Astrocyte (in vitro differentiated cells and primary cell): ENCODE data around the gene TTLL5.

Experiments
- CTCF ChIP-seq: IDR thresholded peaks from 2 replicates; pipeline ENCODE4 v1.5.1; 2011; ENCODE audit warnings: low read depth, mild to moderate bottlenecking, inconsistent platforms, low read length, moderate library complexity; ENCODE audit not compliant: insufficient read depth
- EZH2 ChIP-seq: IDR thresholded peaks from 2 replicates; pipeline ENCODE4 v1.6.1; 2012; ENCODE audit warnings: mild to moderate bottlenecking, low read length, inconsistent platforms; ENCODE audit not compliant: insufficient read depth

GRCh38 chr14:75877292-75877691 is 216.2 kb downstream of the TTLL5 start:
- no peak for TF ChIP-seq CTCF
- no peak for TF ChIP-seq EZH2
